GM19025 (cell line): ENCODE results near the gene ITGA6.

ENCODE experiments used
- ATAC-seq: cut with Tn5 transposase; IDR thresholded peaks from one replicate; pipeline ENCODE4 v1.9.1; 2021; ENCODE audit warnings: mild to moderate bottlenecking, low read depth, moderate library complexity; ENCODE audit not compliant: unreplicated experiment

ITGA6 gene

GRCh38 chr2:172427256-172427989 lies at the start of gene ITGA6:
Gene ITGA6 (plus strand): TSS chr2:172427586.
- ATAC-seq, result no peak

- no peak for ATAC-seq
Observed at GRCh38 chr2:172380436-172381274, 46.7 kb upstream of the ITGA6 start.

- ATAC-seq, result no peak
Observed at GRCh38 chr2:172381275-172382027, 45.9 kb upstream of the ITGA6 start.

GRCh38 chr2:172387361-172387760 lies 40.0 kb upstream of the ITGA6 start:
- ATAC-seq, result no peak

DNA sequence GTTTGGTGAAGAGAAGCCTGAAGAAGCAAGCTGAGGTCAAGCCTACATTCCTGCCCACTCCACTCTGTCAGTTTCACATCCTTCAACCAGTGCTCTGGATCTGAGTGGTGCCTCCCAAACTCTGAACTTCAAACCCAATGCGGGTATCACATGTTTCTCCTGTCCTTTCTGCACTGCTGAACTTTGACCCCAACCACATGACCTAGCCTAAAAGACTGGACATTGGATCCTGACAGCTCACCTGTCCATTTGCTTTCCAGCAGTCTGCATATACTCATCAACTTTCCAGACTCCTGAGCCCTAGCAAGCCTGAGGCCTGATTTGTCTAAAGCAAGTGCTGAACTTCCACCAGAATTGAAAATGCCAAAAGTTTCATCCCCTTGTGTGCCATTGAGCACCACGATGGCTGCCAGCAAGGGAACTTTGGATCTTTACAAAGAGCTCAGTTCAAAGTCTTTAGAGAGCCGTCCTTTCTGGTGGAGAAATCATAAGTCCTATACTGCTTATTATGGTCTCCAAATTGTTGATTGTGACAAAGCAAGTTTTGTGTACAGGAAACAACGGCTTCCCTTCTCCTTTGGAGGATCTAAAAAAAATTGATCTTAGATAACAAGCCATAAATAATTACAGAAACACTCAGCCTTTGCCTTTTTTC lies 37.6 kb upstream of the ITGA6 start:
- no peak for ATAC-seq

GRCh38 chr2:172394002-172394401 lies 33.4 kb upstream of the ITGA6 start:
- ATAC-seq, result no peak

GRCh38 chr2:172395503-172395902 lies 31.9 kb upstream of the ITGA6 start:
- ATAC-seq, result no peak

DNA sequence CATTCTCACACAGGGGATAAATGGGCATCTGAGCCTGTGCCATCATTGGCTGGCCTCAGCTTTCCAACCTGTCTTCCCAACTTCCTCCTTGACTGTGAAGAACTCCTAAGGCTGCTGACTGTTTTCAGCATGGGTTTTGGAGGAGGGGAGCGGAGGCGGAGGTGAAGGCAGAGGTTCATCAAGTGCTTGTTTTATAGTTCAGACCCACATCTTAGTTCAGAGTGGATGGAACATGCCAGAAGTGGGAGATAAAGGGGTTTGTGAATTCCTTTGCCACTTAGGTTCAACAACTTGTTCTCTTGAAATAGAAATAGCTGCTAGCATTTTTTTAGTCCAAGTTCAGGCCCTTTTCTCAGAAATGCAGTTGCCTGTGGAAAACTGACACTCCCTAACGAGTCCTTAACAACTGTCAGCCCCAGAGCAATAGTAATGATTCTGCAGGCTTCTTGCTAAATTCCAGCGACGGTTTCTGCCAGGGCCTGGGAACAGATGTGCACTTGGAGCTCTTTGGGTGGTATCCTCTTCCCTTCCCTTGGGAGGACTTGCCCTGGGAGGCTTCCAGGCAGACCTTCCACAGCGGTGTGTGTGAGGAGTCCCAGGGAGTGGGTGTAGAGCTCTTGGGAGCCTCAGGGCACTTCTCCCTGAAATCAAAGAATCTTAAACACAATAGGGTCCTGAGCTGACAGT lies 30.1 kb upstream of the ITGA6 start:
- ATAC-seq, result no peak

GRCh38 chr2:172398440-172398839 lies 28.9 kb upstream of the ITGA6 start:
- ATAC-seq, result no peak

GRCh38 chr2:172399765-172400164 lies 27.6 kb upstream of the ITGA6 start:
- no peak for ATAC-seq

- ATAC-seq, result no peak
Observed at GRCh38 chr2:172402198-172402597, 25.2 kb upstream of the ITGA6 start.

DNA sequence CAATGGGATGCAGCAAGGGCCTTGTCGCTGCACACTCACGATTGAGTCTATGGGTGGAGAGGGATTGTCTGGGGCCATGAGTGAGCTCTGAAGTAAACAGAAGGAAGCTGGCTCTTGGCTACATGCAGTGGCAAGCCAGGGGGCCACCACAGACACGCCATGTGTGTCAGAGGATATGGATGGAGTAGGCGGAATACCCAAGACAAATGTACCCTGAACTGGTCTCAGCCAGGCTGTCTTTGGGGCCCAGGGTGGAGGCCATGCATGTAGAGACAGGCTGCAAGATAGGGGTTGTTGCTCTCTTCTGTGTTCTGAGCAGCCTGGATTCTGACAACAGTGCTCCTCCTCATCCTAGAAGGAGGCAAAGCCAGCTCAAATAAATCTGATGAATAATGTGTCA lies 24.0 kb upstream of the ITGA6 start:
- ATAC-seq, result no peak

DNA sequence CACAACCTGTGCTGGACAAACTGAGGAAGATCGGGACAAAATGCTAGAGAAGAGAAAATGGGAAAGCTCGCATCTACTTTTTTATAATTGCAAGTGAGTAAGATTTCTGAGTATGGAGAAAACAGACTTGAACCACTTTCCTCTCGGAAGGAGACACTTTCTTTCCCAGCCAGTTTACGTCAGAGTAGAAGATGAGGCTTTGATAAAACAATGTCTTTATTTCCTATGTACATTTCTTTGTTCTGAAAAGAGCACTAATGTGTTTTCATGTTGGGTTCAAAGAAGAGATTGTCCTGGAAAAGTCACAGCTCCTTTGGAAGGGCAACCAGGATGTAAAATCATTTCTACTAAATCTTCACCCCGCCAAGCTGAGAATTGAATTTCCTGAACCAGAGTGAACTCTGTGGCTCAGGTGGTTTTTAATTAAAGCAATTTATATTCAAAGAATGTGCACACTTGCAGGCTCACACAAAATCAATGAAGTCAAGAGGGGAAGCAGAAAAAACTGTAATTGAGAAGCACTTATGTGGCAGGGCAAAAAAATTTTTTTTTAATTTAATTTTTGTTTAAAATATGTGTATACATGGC lies 23.4 kb upstream of the ITGA6 start:
- no peak for ATAC-seq

- ATAC-seq, result no peak
Observed at GRCh38 chr2:172404824-172405223, 22.6 kb upstream of the ITGA6 start.

GRCh38 chr2:172405673-172406072 lies 21.7 kb upstream of the ITGA6 start:
- ATAC-seq, result no peak

- ATAC-seq, result no peak
Observed at GRCh38 chr2:172408143-172408766, 19.1 kb upstream of the ITGA6 start.

- ATAC-seq, result no peak
Observed at GRCh38 chr2:172409042-172409441, 18.3 kb upstream of the ITGA6 start.

- ATAC-seq, result no peak
Observed at GRCh38 chr2:172412984-172413492, 14.3 kb upstream of the ITGA6 start.
